ENCODE results near the gene PRDX3.

The PRDX3 gene

DNA sequence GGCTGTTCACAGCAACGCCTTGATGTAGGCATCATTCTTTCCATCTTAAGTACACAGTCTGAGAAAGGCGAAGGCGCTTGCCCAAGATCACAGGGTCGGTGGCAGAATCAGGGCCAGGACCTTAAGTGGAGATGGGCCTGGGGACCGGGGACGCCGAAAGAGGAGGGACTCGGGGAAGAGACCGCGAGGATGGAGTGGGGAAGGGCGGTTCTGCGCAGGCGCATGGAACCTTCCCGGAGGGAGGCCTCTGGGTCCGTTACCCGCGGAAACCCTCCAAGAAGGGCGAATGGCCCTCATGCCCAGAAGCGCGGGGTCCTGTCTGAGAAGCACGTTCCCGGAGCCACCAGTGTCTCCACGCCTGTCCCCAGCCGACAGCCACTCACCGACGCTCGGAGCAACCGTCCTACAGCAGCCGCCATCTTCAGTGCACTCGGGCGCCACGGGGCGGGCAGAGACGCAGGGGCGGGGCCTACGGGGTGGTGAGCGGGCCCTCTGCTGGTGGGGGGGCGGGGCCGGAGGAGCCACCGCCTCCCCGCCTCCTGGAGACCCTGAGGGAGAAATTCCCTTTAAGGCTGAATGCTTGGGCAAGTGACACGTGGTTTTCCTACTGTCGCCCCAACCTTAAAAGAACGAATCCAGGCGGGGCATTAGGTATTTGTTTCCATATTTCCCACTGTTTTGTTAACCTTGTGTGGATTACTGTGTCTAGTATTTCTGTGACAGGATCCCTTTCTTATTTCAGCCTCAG, at the start of gene PRDX3:
Gene PRDX3, minus strand, starts transcription at position 441 of the 748 bp plus-strand sequence. Its CDS starts 22 bp downstream, at position 419.
- peak; percentile 95 for DNase-seq

GRCh38 chr10:119227825-119228224, 49.2 kb upstream of the PRDX3 start:
- no peak for DNase-seq

DNA sequence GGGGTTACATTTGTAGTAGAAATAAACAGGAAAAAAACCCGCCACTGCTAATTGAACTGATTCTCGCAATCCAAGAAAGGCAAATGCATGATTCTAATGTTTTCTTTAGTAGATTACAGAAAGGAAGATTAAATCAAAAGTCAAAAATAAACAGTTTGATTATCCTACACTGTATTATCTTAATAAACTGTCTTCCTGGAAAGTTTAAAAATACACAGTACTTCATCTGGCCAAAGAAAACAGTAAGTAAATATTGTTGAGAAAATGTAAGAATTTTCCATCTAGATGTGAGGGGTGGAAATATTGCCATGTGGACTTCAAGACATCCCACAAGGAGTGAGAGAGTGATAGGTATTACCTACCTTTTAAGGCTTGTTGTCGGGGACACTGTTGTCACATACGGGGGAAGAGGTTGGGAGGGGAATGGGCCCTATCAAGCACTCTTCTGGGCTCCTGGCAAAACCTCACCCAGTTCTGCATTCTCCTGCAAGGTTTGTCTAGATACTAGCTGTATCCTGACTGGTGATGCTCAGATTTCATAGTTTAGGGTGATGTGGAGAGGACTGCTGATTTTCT, 46.6 kb upstream of the PRDX3 start:
- DNase-seq: no peak

GRCh38 chr10:119222966-119223386, 44.4 kb upstream of the PRDX3 start:
- DNase-seq: no peak

DNA sequence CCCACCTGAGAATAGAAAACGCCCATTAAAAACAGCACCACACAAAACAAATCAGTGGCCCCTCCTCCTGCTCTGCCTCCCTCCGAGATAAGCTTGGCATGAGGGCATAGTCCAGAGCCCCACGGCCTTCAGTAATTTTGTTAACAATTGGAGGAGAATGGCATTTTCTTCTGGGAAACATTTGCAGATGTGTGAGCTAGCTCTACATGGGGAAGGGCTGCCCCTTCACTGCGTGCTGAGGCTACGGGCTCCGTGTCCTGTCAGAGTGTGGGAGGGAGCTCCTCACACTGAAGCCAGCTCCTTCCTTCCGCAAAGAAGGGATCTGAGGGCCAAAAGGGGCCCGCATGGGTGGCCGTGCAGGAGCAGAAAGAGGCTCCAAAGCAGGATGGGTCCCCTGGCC, 43.9 kb upstream of the PRDX3 start:
- DNase-seq: no peak

- DNase-seq: no peak
Measured at GRCh38 chr10:119221666-119222065, 43.1 kb upstream of the PRDX3 start.

DNA sequence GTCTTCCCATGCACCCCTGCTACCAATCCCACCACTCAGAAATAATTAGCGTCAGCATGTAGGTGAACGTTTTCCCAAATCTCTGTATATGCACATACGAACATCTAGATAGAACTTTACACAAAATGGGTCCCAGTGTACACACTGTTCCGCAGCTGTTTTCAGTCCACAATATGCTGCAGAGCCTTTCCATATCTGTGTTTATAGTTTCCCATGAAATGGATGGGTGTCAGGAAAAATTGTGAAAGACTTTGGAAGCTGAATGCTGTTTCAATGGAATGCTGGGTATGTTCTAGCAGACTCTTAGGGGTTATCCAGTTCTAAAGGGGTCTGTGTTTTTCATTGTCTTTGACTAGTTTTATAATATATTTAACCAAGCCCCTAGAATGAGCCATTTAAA, 42.6 kb upstream of the PRDX3 start:
- no peak for DNase-seq

DNA sequence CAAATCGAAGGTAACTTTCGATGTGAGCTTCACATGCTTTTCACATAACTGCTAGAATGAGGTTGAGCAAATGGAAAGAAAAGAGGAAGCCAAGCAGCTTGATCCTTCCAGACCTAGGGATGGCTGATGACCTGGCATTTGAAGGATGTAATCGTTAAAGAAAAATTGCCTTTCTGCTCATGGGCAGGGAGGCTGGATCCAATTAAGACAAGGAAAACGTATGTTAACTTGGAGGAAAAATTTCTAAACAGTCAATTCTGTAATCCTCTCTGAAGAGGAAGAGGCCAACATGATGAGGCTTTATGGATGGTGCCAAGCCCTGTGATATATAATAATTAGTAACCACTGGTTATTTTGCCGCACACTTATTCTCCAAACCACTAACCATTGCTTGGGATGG, 41.3 kb upstream of the PRDX3 start:
- no peak for DNase-seq

DNA sequence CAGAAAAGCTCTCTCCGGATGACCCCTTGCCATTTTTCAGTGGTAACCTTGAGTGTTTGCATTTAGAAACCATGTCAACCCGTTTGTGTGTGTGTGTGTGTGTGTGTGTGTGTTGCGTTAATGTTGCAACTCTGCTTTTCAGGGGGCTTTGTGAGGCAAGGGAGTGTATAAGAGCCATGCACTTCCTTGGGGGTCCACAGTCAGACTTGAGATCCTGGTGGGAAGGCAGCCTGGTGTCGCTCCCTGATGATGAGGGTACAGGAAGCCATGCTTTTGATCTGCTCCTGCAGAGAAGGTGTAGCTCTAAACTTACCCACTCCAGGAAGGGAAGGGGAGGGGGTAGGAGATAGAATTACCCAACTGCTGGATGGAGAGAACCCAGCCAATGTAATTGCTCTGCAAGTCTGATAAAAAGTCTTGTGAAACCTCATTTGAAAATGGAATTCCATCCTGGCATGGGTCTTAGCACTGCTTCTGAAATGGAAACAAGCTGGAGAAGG, 39.4 kb upstream of the PRDX3 start:
- no peak for DNase-seq

GRCh38 chr10:119217401-119217800, 38.8 kb upstream of the PRDX3 start:
- no peak for DNase-seq

- no peak for DNase-seq
Measured at GRCh38 chr10:119216127-119216526, 37.5 kb upstream of the PRDX3 start.

DNA sequence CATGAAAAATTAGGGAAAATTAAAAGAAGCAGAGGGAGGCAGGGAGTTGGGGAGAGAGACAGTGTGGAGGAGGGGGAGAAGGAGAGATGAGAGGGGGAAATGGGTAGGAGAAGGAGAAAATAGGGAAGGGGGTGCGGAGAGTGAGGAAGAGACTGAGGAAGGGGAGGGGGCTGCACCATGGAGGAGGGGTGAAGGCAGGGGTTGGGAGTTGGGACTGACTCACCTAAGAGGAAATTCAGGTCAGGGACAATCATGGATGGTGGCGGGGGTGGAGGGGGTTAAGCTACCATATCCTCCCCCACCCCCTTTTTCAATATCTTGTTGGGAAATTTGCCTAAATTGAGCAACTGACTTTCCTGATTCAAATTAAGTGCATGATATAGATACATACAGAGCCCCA, 36.8 kb upstream of the PRDX3 start:
- no peak for DNase-seq

DNA sequence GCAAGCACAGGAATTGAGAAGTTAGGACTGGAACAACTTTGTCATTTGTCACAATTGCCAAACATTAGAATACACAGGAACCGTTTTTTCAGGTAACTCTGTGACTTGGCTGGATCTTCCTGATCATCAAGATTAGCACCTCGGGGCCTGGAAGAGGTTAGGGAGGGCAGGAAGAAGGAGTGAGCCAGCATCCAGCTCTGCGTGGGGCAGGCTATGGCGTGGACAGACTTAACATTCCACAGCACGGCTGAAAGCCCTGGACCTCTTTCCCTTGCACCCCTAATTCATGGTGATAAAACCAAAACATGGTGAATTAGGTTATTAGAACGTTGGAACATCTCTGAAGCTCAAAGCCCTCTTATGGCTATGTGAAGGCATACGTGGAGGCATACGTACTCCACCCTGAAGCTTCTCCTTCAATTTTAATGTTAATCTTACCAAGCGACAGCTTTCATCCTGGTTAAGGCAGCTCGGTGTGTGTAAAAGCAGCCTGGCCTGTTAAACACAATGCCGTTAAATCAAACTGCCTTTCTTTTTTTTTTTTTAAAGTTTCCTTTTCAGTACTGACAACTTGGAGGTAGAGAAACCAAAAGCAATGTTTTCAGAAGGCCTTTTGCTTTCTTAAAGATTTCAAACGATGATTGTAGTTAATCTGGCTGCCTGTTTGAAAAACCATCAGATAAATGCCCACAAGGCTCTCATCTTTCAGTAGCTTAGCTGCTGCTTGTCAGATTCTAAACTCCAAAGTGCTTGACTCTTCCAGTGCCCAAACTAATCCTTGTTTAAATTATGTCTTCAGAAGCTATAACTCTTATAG, 33.2 kb upstream of the PRDX3 start:
- DNase-seq: no peak

- DNase-seq: no peak
Measured at GRCh38 chr10:119211176-119211575, 32.6 kb upstream of the PRDX3 start.

DNA sequence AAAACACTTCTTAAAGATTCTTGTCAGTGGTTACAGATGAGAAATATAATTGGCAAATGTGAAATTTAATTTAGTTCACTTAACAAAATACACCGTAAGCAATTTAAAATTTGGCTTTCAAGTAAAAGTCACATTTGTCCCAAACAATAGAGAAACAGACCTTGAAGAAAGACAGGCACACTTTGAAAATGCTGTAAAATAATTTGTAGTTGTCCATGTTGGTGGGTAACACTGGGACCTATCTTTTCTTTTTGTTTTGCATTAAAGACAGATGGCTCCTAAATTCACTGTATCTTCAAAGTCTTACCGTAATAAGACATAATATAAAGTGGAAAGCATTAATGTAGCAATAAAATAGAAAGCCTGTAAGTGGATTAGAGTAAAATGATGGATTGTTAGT, 32.0 kb upstream of the PRDX3 start:
- DNase-seq: no peak

DNA sequence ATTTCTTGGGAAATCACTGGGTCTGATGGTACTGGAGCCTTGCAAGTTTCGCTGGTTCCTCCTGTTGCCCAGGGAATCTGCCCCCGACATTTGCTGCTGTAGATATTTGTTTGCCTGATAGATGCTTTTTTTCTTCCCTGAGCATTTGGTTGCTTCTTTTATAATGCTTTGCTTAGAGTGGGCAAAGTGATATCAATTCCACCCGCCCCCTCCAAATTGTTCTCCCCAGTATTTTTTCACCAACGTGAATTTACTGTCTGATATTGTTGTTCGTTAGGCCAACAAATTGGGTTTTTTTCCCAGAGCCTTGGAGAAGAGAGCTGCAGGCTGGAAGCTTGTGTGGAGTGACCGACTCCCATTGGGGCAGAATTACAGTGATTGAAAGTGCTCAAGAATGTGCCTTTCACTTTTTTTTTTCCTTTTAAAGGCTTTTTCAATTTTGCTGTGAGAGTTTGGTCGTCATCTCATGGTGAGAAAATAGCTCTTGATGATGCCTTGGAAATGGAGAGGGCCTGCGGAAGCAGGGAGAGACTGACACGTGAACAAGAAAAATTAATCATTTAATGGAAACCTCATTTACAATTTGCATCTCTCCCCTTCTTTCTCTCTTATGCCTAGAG, 31.2 kb upstream of the PRDX3 start:
- DNase-seq: no peak

DNA sequence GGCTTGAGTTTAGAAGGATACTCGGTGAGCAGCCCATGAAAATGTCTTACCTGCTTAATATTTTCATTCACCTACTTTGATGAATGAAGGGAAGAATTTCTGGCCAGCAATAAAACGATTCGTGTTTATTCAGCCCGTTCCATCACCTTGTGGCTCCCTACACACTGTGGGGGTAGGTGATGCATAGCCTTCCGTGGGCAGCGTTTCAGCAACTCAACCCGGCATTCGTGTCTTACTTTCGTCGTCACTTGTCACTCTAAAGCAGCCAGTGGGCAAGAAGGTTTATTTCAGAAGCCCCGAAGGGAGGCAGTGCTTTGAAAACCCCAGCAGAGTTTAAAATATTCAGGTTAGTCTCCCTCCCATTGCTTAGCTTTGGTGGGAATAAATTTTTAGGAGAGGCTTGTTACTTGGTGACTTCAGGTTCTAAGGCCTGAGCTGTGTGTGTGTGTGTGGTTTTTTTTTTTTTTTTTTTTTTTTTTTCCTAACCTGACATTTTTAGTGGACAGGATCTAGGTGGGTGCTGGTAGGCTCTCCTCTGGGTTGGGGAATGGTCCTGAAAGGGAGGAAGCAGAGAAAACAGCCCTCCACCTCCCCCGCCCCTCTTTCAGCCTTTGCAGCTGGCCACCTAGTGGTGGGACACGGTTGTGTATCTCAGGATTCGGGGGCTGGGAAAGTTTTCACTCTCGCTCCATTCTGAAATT, 30.6 kb upstream of the PRDX3 start:
- DNase-seq: peak; percentile 67

DNA sequence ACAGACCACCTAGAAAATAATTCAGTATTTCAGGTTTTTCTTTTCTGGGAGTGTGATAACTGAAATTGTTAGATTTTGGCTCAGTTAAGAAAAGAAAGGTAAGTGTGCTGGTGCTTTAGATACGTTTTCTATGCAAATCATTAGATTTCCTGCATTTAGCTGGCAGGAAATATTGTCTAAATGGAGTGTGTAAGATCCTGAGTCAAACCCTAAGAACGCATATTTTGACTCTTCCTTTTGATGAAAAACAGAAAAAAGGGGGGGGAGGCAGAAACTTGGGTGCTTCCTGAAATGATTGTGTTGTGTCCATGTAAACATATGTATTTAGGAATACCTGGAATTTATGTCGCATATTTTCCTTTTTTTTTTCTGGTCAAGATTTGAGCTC, 29.9 kb upstream of the PRDX3 start:
- peak; percentile 35 for DNase-seq

DNA sequence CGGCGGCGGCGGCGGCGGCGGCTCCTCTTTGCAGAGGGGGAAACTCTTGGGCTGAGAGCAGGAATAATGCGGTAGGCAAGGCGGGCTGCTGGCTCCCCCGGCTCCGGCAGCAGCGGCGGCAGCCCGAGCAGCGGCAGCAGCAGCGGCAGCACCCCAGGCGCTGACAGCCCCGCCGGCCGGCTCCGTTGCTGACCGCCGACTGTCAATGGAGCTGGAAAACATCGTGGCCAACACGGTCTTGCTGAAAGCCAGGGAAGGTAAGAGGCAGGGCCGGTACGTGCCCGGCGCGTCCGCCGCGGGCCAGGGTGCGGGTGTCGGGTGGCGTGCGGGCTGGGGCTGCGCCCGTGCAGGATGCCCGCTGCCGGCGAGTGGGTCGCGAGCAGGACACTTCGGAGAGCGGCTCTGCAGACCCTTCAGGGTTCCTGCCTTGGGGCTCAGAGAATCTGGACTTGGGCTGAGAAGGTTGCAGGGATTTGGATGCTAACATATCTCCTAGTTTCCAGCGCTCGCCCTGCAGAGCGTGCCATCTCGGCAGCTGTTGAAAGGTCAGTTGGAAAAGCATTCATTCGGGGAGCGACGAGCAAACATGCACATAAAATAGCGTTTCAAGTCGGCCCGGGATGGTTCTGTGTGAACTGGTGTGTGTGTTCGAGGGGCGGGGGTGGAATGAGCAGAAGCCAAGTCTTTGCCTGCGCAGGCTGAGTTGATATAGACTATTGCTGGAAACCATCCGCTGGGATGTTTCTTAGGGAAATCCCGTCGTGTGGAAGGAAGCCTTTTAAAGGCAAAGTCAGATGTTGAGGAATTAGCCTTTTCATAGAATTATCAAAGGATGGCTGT, 29.3 kb upstream of the PRDX3 start:
- DNase-seq: peak; percentile 86

GRCh38 chr10:119207366-119207666, 28.7 kb upstream of the PRDX3 start, which contains the start of gene GRK5:
Gene GRK5, plus strand, starts transcription at chr10:119207571. Its CDS starts 347 bp downstream, at chr10:119207918.
- DNase-seq: peak; percentile 98

DNA sequence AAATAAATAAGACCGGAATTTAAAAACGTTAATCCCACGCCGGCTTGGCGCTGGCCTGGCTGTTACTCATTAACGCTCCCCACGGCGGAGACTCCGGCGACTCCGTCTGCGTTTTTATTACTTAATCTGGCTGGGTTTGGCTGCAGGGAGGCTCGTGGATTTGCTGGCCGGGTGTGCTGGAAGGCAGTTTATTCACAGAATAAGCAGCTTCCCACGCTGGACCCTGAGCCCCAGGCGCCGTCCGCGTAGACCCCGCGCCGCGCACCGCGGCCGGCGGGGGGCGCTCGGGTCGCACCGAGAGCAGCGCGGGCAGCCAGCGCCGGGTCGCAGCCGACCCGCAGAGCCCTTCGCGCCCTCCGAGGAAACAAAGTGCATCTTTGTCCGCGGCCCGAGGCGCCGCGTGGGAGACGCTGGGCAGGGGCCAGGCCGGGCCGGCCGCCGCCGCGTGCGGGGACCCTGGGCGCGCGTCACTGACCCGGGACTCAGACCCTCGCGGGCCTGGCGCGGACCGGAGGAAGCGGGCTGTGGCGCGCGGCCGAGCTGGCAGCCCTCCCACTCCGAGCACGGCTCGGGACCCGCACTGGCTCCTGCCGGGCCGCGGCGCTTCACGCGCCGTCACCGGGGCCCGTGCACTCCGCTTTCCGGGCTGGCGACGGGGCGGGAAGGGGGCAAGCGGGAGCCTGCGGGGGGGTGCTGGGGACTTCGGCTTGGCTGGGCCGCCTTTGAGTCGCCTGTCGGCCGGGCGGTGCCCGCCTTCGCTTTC, 28.2 kb upstream of the PRDX3 start:
- DNase-seq: peak; percentile 84

Data from DMS53 (cell line).